Measurements from ENCODE around the gene TRMT44.
"Not testable (repeated sequence)": the region's sequence is repeated elsewhere in the genome, so short reads cannot be mapped to it uniquely, and the experiment has no call there.

Gene TRMT44

DNA sequence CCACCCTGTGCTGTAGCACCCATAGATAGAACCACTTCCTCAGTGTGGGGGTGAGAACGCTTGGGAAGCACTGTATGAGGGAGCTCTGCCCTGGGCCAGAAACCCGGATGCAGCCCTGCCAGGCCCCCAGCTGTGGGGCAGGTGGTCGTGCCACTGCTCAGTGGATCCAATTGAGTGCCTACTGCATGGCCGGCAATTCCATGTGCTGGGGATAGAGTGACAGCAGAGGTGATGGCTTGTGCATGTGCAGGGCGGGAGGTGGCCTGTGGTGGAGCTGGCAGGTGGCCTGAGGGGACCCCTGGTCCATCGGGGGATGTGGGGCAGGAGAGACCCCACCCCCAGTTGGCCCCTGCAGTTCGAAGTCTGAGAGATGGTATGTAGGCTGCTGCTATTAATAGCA is 60.4 kb downstream of the TRMT44 start:
- DNase-seq, result no peak

DNA sequence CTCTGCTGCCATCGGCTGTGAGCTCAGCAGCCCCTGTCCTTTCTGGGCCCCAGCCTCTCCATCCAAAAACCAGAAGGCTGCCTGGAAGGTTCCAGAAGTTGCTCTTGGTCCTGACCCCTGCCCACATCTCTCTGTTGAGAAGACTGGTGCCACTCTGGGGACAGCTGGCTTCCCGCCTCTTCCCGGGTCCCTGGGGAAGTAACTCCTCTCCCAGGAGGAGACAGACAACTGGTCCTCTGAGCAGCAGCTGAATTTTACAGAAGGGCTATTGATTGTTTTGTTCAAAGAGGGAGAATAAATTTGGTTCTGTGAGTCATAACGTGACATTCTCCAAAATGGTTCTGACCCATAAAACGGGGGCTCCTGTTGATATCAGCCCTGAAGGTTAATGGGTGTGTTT is 61.2 kb downstream of the TRMT44 start:
- DNase-seq, result no peak

DNA sequence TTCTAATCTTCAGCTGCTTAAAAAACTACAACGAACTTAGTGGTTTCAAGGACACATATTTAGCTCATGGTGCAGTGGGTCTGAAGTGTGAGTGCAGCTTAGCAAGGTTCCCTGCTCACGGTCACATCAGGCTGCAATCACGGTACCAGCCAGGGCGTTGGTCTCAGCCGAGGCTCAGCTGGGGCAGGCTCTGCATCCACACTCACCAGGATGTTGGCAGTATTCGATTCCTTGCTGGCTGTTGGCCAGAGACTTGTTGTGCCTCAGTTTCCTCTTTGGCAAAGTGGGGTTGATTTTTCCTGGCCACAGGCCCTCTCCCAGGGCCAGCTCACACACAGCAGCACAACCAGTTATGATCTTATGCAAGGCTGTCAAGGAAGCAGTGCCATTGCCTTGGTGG is 61.8 kb downstream of the TRMT44 start:
- no peak for DNase-seq

DNA sequence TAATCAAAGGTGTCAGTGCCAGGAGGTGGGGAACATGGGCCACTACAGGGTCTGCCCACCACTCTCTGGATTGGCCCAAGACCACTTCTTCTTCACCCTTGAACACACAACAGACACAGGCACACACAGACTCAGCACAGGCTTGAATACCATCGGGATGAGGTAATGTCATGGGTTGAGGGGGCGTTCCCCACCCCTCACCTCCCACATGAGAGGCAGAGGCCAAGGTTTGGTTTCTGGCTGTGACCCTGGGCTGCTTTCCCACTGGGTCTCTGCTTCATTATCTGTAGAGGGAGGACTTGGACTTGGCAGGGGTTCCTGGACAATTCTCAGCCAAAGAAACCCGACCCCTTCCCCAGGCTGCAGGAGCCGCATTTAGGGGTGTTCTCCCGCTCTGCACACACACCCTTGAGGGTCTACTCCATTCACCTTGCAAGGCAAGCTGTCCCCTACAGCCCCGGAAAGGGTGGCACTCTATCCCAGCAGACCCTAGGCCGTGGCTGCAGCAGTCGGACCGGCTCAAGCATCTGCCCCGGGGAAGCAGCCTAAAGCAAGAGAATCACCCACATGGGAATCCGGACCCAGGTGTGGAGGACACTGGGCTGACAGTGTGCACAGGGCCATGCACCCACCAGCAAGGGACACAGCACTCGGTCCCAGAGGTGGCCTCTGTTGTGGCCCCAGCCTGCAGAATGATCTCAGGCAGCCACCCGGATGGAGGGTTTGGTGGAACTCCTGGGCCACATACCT is 62.4 kb downstream of the TRMT44 start:
- DNase-seq, result no peak

DNA sequence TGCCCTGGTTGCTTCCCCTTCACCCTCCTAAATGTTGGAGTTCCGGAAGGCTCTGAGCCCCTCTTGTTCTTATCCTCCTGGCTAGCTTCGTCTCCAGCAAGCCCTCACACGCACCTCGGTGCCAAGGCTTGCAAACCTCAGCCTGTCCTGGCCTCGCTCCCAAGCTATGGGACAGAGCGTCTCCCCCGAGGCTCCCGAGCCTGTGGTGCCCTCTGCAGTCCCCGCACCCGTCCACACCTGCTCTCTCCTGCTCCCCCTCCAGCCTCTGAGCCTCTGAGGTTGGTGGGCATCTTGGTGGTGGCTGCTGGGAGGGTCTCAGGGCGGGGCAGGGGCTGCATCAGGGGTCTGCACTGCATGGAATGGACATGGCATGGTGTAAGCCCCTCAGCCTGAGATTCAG is 63.2 kb downstream of the TRMT44 start:
- no peak for DNase-seq

DNA sequence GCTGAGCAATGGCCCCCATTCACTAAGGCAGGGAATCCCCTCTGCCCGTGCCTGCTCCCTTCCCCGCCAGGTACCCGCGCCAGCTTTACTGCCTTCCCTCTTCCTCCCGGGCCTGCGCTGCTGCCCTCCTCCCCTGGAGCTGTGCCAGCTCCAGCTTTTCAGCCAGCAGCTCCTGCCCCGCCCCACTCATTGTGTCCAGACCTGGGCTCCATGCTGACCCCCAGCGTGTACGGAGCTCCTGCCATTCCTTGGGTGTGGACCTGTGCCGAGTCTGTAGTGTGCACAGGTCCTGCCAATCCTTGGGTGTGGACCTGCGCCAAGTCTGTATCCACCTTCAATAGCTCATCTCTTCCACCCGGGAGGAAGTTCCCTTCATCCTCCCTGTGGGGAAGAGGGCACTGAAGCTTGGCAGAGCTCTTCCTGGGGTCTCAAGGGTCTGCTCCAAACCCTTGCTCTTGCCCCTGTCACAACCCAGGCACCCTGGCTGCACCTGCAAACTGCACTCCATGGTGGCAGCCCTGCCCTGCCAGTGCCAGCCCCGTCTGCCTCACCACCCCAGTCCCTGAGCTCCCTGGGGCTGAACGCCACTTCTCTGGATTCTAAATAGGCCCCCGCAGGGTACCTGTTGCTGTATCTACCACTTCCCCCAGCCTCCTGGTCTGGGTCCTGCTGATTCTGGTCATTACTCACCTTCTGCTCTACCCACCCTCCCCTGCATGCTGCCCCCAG is 63.9 kb downstream of the TRMT44 start:
- no peak for DNase-seq

DNA sequence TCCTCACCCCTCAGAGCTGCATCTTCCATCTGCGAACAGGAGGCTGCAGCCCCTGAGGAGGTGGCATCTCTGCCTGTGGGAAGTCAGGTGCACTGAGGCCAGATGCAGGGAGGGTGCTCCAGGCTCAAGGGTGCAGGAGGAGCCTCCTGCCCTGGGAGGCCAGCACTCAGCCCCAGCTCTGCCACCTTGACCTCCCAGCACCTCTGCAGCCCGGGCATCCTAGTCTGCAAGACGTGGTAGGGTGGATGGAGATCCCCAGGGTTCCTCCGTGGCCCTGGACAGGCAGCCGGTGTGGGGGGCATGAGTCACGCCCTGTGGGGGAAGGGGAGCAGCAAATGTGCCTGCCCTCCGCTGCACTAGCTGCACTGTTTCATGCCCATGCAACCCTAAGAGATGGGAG is 64.7 kb downstream of the TRMT44 start:
- no peak for DNase-seq

DNA sequence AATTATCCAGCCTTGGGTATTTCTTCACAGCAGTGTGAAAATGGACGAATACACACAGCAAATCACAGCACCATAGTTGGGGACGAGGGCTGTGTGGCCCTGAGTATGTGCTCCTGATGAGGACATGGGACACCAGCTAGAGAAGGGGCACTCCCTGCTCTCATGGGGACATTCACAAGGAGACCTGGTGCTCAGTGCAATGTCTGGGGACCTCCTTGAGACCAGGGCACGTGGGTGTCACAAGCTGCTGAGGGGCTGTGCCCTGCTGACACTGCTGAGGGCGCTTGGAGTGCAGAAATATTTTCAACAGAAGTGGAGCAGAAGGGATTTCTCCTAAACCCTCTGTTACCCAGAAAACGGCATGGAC is 65.4 kb downstream of the TRMT44 start:
- DNase-seq, result no peak

DNA sequence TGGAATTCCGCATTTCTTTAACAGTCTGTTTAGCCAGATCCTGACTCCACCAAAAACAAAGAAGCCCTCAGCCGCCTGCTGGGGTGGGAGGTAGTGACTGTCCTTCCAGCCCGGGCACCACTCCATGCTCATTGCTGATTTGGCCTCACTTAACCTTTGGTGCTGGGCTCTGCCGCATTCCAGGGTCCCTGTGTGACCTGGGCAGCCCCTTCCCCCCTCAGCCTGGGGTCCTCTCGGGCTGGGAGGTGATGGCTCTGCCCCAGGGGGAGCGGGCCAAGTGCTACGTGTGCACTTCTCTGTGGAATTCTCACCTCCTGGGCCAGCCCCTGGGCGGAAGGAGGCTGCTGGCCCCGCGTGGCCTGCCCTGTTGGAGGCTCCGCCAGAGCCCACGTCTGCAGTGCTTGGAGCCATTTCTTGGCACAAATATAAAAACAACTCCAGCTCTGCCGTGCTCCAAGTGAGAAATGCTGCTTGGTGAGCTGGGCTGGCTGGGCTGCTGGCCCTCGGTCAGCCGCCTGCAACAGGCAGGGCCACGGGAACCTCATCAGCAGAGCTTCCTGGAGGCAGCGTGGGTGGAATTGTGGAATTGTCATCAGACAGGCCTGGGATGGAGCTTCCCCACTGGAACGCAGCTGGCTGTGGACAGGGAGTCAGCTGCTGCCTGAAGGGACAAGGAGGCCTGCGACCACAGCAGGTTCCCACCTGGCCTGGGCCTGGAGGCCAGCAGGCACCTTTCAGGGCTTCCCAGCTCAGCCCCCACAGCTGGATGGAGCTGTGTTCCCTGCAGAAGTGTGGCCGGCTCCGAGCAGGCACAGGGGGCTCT is 66.0 kb downstream of the TRMT44 start:
- no peak for DNase-seq

DNA sequence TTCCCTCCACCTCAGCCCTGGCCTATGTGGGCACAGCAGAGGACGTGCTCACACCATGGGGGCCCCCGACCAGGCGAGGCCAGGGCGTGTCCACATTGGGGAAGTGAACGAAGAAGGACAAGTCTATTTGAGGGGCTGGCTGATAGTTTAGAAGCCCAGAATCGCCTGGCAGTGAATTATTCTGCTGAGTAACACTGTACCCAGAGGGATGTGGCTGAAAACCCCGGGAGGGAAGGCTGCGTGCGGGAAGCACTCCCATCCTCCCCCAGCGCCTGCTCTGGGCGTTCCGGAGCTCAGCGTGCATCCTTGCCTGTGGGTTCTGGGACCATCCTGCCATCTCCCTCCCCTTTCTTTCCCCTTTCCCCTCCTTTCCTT is 66.6 kb downstream of the TRMT44 start:
- DNase-seq, result no peak

DNA sequence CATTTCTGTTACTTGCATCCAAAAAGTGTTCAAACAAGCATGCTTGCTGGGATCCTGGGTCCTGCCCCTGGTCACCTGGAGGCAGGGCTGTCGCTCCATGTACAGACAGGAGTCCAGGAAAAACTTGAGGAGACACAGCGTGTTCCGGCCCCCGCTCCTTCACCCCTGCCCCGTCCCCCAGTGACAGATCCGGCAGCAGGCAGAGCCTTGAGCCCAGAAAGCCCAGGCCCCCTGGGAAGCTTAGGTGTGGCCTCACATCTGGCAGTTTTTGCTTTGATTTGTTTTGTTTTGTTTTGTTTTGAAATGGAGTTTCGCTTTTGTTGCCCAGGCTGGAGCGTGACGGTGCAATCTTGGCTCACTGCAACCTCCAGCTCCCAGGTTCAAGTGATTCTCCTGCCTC is 67.0 kb downstream of the TRMT44 start:
- DNase-seq, result no peak

DNA sequence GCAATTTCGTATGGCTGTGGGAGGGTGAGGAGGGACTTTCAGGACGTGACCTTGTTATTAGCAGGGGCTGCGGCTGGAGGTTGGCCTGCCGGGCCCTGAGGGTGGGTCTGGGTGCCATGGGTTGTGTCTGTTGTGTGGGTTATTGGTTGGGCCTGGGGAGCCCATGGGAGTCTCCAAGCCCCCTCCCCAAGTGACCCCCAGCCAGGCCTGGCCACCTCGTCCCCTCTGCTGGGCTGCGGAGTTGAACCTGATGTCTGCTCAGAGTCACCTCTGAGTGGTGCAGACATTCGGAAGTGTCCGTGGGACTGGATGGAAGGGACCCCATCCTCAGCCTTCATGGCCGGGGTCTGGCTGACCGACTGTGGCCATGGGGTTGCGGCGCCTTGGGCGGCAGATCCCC is 67.7 kb downstream of the TRMT44 start:
- DNase-seq, result no peak

DNA sequence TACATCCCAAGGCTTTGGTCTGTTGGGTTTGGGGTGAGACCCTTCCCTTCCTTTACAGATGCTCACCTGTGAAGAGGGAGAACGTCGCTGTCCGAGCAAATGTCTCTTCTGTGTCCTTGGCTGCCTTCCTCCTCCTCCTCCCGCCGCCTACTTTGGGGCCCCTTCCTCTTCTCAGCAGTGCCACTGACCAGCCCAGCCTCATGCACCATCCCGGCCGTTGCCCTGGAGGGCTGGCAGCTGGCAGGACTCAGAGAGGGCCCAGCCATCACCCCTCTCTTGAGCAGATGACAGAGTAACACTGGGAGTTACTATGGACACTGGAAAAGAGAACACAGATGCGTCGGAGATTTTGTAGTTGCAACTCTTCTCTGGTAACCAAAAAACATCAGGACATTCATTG is 68.2 kb downstream of the TRMT44 start:
- DNase-seq, result no peak

DNA sequence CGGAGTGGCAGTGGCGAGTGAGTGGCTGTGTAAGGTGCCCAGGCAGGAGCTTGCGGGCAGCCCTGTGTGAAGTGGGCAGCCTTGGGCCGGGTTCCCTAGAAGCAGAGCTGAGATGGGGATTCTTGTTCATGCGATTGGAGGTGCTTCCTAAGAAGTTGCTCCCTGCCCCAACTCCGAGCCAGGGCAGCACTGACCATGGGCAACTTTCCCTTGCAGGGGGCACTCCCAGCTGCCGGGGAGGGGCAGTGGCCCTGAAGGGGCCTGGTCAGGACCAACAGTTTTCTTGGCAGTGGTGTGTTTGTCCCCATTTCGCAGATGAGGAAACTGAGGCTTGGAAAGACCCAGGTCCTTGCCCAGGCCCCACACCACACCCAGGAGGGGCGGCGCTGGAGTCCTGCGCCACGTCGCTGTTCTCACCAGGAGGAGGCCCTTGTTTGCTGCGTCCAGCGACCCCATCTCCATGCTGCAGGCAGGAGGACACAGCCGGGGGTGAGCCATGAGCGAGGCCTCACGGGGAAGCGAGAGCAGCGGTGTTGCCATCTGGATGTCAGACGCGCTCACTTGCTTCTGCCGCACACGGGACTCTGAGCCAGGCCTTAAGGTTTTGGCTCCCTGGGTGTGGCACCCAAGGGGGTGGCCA is 68.9 kb downstream of the TRMT44 start:
- no peak for DNase-seq

DNA sequence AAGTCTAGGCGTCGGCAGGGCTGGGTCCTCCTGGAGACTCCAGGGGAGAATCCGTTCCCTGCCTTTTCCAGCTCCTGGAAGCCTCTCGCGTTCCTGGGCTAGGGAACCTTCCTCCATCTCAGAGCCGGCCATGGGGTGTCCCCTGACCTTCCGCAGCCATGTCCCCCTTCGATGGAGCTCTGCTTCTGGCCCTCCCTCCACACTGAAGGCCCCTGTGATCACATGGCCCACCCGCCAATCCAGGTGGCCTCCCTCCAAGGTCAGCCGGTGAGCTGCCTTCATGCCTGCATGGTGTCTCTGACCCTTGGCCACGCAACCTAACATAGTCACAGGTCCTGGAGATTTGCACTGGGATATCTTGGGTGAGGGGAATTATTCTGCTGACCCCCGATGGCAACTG is 69.6 kb downstream of the TRMT44 start:
- DNase-seq, result no peak

DNA sequence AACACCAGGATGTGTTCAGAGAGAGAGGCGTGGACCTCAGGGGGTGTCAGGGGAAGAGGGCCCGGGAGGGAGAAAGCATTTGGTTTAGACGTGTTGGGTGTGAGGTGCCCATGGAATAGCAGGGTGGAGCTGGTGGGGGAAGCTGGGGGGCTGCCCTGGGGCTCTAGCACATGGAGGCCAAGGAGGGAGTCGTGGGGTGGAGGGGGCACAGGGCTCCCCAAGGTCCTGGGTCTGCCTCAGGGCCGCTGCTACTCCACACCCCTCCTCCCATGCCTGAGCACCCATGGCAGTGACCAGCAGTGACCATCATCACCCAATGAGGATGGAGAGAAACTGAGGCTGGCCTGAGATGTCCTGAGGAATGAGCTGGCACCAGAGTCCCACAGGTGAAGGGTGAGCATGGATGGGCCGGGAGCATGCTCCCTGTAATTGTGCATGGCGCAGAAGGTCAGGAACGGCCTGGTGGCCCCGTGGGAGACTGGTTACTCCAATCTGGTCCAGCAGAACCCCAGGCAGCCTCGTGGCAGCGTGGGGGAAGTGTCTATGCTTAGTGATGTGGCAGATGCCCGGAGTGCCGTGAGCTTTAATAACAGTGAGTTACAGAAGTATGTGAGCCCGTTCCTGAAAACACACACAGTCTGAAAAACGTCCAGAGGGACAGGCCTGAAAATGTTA is 70.2 kb downstream of the TRMT44 start:
- no peak for DNase-seq

DNA sequence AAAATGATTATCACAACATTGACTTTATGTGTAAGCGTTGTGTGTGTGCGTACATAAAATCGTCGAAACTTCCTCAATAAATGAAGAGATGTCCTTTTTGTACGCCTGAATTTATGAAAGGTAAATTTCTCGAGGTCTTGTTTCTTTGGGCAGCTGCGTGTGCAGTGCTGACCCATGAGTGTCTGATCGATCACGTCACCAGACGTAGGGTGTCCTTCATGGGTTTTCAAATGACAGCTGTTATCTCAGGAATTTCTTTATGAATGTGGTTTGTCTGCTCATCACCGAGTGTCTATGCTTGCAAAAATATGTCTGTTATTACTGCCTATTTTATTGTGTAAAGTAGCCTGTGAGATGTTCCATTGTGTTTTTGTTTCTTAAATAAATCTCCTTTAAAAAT is 71.9 kb downstream of the TRMT44 start:
- DNase-seq, result no peak

DNA sequence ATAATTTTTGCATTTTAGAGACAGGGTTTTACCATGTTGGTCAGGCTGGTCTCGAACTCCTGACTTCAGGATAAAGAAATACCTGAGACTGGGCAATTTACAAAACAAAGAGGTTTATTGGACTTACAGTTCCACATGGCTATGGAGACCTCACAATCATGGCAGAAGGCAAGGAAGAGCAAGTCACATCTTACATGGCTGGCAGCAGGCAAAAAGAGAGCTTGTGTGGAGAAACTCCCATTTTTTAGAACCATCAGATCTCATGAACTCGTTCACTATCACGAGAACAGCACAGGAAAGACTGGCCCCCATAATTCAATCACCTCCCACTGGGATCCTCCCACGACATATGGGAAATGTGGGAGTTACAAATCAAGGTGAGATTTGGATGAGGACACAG is 72.5 kb downstream of the TRMT44 start:
- not testable (repeated sequence) for DNase-seq

DNA sequence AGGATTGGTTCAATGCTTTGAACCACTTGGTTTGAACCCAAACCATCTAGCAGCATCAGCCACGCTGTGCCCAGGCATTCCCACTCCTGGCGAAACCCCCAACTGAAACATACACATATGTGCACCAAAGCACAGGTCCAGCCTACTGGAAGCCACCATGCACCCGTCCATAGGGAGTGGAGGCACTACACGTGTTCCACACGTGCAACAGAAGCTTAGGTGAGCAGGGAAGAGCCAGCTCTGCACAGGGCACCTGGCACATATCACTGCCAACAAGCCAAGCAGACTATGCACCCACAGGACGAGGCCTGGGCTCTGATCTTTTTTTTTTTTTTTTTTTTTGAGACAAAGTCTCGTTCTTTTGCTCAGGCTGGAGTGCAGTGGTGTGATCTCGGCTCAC is 73.4 kb downstream of the TRMT44 start:
- DNase-seq, result no peak

DNA sequence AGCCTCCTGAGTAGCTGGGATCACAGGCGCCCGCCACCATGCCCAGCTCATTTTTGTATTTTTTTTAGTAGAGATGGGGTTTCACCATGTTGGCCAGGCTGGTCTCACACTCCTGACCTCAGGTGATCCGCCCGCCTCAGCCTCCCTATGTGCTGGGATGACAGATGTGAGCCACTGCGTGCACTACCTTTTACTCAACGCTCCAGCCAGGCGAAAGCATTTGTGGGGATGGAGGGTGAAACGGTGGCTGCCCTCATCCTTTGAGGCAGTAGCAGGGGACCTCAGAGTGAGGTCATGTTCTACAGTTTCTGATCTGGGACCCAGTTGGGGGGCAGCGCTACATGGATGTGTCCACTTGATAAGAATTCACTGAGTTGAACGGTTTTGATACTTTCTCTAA is 73.8 kb downstream of the TRMT44 start:
- no peak for DNase-seq

DNA sequence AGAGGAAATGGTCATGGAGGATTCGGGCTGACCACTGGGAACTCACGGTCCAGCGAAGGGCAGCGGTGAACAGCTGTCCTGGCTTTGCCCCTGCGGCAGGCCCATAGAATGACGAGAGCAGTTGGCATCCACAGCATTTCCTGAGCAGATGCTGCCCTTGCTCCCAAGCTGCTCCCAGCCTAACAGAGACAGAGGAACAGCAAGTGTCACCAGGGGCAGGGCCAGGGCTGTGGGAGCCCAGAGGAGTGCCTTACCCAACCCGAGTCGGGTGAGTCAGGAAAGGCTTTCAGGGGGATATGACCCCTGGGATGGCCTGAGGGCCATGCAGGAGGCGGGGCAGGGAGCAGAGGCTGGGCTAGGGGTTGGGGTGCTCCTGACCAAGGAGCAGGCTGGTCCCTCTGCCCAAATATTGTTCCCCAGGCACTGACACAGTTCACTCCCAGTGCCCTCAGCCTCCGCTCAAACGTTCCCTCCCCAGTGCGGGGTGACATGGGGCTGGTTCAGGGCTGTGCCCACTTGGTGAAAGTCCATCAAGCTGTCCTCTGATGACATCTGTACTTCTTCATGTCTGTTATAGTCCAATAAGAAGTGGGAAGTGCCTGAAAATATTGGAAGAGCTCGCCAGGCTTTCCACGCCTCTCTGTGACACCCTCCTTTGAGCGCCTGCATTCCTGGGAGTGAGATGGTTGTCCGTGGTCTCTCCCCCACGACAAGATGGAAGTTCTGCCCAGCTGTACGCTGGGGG is 74.9 kb downstream of the TRMT44 start:
- DNase-seq, result no peak

DNA sequence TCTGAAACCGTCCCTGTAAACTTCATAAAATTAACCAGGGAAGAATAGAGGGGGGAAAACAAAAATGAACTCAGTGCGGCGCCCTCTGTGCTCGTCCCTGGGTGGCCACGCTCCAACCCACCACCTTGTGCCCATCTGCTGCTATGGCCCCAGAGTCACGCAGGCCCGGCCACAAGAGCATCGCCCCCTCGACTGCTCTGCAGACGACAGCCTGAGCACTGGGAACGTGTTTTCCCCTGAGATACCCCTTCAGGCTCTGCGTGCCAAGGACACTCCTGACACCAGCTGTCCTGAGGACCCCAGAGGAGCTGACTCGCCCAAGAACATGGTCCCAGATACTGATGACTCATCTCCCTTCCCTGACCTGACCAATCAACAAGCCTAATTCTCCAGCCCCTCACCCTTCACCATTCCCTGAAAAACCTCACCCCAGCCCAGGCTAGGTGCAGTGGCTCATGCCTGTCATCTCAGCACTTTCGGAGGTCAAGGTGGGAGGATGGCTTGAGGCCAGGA is 75.5 kb downstream of the TRMT44 start:
- no peak for DNase-seq

Data from NK-92 treated with Interleukin-12 subunit alpha and Interleukin-12 subunit beta, amount 100 ng/mL, for 24 hours (cell line).